Trophoblast cell (in vitro differentiated cells and primary cell): ENCODE data around the gene TRIM15.

Experiments used
- DNase-seq, 2 donors: peaks; one replicate each; pipeline ENCODE4 v3.0.0-alpha.2; 2016
- H2AFZ ChIP-seq: 2 replicates; pipeline ENCODE4 v1.6.1; 2013; ENCODE audit warnings: low read length, moderate library complexity, mild to moderate bottlenecking; ENCODE audit not compliant: insufficient read depth, poor library complexity
- H2AK5ac ChIP-seq: 2 replicates; pipeline ENCODE4 v1.6.1; 2013; ENCODE audit warnings: mild to moderate bottlenecking, low read length
- H2BK120ac ChIP-seq: 2 replicates; pipeline ENCODE4 v1.6.1; 2013; ENCODE audit warnings: low read length, mild to moderate bottlenecking, moderate library complexity; ENCODE audit not compliant: insufficient read depth, poor library complexity
- H2BK12ac ChIP-seq: 2 replicates; pipeline ENCODE4 v1.6.1; 2013; ENCODE audit warnings: mild to moderate bottlenecking, low read length, moderate library complexity
- H2BK5ac ChIP-seq: 2 replicates; pipeline ENCODE4 v1.6.1; 2013; ENCODE audit warnings: low read length, low read depth, moderate library complexity, mild to moderate bottlenecking; ENCODE audit not compliant: poor library complexity
- H3K14ac ChIP-seq: 2 replicates; pipeline ENCODE4 v1.6.1; 2013; ENCODE audit warnings: mild to moderate bottlenecking, low read length
- H3K18ac ChIP-seq: 2 replicates; pipeline ENCODE4 v1.6.1; 2013; ENCODE audit warnings: mild to moderate bottlenecking, low read length
- H3K23ac ChIP-seq: 2 replicates; pipeline ENCODE4 v1.6.1; 2013; ENCODE audit warnings: low read length
- H3K27ac ChIP-seq: 2 replicates; pipeline ENCODE4 v1.5.1; 2013; ENCODE audit warnings: low read depth, mild to moderate bottlenecking, inconsistent platforms, low read length, moderate library complexity
- H3K27me3 ChIP-seq: 2 replicates; pipeline ENCODE4 v1.6.1; 2013; ENCODE audit warnings: inconsistent platforms, mild to moderate bottlenecking, low read length, moderate library complexity; ENCODE audit not compliant: insufficient read depth
- H3K36me3 ChIP-seq, 2 experiments: 1 replicate in 1 of 2; 2 replicates in 1 of 2; pipeline ENCODE4 v1.6.1; 2013; ENCODE audit warnings: low read length in 2 of 2, mild to moderate bottlenecking in 2 of 2, moderate library complexity in 1 of 2; ENCODE audit not compliant: insufficient read depth in 2 of 2, control insufficient read depth in 1 of 2
- H3K4ac ChIP-seq: 2 replicates; pipeline ENCODE4 v1.6.1; 2013; ENCODE audit warnings: low read depth, mild to moderate bottlenecking, low read length, moderate library complexity
- H3K4me1 ChIP-seq, 2 experiments: 1 replicate in 1 of 2; 2 replicates in 1 of 2; pipeline ENCODE4 v1.6.1; 2013; ENCODE audit warnings: low read length in 2 of 2, mild to moderate bottlenecking in 2 of 2, moderate library complexity in 1 of 2; ENCODE audit not compliant: insufficient read depth in 2 of 2, control insufficient read depth in 1 of 2
- H3K4me2 ChIP-seq: 2 replicates; pipeline ENCODE4 v1.6.1; 2013; ENCODE audit warnings: inconsistent platforms, mild to moderate bottlenecking, low read length, moderate library complexity
- H3K4me3 ChIP-seq: 2 replicates; pipeline ENCODE4 v1.5.1; 2013; ENCODE audit warnings: mild to moderate bottlenecking, low read depth, low read length, inconsistent platforms
- H3K79me1 ChIP-seq: one replicate; pipeline ENCODE4 v1.6.1; 2013; ENCODE audit warnings: low read length
- H3K79me2 ChIP-seq: 2 replicates; pipeline ENCODE4 v1.6.1; 2013; ENCODE audit warnings: low read length, mild to moderate bottlenecking; ENCODE audit not compliant: control insufficient read depth, insufficient read depth, poor library complexity
- H3K9ac ChIP-seq: 2 replicates; pipeline ENCODE4 v1.6.1; 2013; ENCODE audit warnings: mild to moderate bottlenecking, low read length
- H3K9me3 ChIP-seq: 2 replicates; pipeline ENCODE4 v1.6.1; 2013; ENCODE audit warnings: low read depth, mild to moderate bottlenecking, control low read depth, inconsistent platforms, low read length; ENCODE audit not compliant: insufficient read depth
- H4K12ac ChIP-seq: 2 replicates; pipeline ENCODE4 v1.6.1; 2013; ENCODE audit warnings: low read depth, mild to moderate bottlenecking, low read length, moderate library complexity
- H4K8ac ChIP-seq: 2 replicates; pipeline ENCODE4 v1.6.1; 2013; ENCODE audit warnings: low read depth, mild to moderate bottlenecking, low read length, moderate library complexity
- H4K91ac ChIP-seq: one replicate; pipeline ENCODE4 v1.6.1; 2013; ENCODE audit warnings: low read depth, mild to moderate bottlenecking, low read length, moderate library complexity
- WGBS: extraction: QIAGEN DNeasy Blood & Tissue Kit; methylation state at CpG from one replicate; pipeline ENCODE4 v1.1.7; 2013; ENCODE audit warnings: missing lambda C conversion rate; ENCODE audit not compliant: insufficient read length, insufficient coverage; ENCODE audit errors: extremely low coverage; 5-methylcytosine and 5-hydroxymethylcytosine counted together

TRIM15 gene

DNA sequence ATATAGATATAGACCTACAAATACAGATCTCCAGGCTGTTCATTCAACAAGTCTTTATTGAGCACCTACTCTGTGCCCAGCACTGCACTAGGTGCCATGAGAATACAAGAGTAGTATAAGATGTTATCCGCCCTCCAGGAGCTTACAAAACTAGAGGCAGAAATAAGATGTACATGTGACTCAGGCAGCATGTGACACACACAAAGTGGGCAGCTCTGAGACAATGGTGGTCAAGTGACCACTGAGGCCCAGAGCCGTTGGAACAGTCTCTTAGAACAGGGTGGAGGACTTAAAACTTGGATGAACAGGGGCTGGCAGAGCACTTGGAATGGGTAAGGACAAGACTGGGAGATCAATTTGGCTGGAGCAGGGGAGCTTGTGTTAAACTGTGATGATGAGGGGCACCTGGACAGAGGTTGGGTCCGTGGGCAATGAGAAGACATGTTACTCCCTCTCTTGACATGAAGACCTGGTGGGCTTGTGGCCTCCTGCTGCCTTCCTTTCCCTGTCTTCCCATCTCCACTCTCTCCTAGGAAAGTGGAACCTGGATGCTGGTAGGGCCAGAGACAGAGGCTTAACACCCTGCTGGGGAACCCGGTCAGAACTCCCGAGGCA is 21.2 kb downstream of the TRIM15 start:
- Histone ChIP-seq H4K8ac (no peak overlapping the region), H3K9ac (no peak overlapping the region), H2BK12ac (no peak overlapping the region), H3K18ac (no peak overlapping the region), H3K27me3 (no peaks in the 10 kb centered on the region), H3K36me3 (peaks cover 24 to 35% of the 10 kb centered on the region in 2 experiments), H3K14ac (no peak overlapping the region), H4K91ac (no peak overlapping the region), H3K23ac (no peak overlapping the region), H2AFZ (no peak overlapping the region), H3K79me1 (no peaks in the 10 kb centered on the region), H3K27ac (no peak overlapping the region), H4K12ac (no peak overlapping the region), H2AK5ac (no peak overlapping the region), H3K4me2 (no peak overlapping the region), H3K9me3 (peaks cover 2% of the 10 kb centered on the region), H3K4me1 (no peaks in the 10 kb centered on the region), H3K4me3 (no peak overlapping the region), H2BK120ac (no peak overlapping the region), H3K4ac (no peak overlapping the region), H2BK5ac (no peak overlapping the region), H3K79me2 (no peaks in the 10 kb centered on the region)
- no peak for DNase-seq
- WGBS = no CpG with 5 or more reads among the region's 5 CpGs

DNA sequence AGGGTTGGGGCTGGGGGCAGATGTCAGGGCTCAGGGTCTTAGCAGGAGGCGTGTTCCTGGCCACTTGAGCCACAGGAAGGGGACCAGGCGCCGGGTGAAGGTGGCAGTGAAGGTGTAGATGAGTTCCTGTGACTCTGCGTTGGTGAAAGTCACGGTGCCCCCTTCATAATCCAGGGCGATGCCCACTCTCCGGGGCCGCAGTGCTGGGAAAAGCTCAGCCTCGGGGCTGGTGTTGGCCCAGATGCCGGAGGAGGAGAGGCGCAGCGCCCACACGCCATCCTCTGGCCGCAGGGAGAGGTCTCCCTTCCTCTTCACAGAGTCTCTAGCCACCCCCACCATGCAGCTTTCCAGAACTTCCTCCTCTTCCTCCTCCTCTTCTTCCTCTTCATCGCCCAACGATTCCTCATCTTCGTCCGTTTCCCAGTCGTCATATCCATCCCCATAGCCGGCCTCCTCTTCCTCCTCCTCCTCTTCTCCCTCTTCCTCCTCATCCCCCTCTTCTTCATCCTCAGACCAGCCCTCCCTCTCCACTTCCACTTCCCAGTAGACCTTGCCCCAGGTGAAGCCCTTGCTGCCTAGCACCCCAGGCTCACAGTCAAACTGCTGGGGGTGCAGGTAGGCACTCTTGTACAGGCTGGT is 22.6 kb downstream of the TRIM15 start:
- Histone ChIP-seq H4K91ac (no peak overlapping the region), H3K79me2 (no peaks in the 10 kb centered on the region), H4K12ac (no peak overlapping the region), H3K27me3 (no peaks in the 10 kb centered on the region), H3K14ac (no peak overlapping the region), H3K27ac (no peak overlapping the region), H2AK5ac (no peak overlapping the region), H3K4me3 (no peak overlapping the region), H2BK5ac (no peak overlapping the region), H2BK12ac (no peak overlapping the region), H3K79me1 (no peaks in the 10 kb centered on the region), H3K4me2 (no peak overlapping the region), H2BK120ac (no peak overlapping the region), H2AFZ (no peak overlapping the region), H4K8ac (no peak overlapping the region), H3K36me3 (peaks cover 32 to 49% of the 10 kb centered on the region in 2 experiments), H3K4ac (no peak overlapping the region), H3K9ac (no peak overlapping the region), H3K23ac (no peak overlapping the region), H3K9me3 (peaks cover 2% of the 10 kb centered on the region), H3K4me1 (no peaks in the 10 kb centered on the region), H3K18ac (no peak overlapping the region)
- DNase-seq = no peak
- WGBS = 100% methylated on average over 6 of the region's 20 CpGs

DNA sequence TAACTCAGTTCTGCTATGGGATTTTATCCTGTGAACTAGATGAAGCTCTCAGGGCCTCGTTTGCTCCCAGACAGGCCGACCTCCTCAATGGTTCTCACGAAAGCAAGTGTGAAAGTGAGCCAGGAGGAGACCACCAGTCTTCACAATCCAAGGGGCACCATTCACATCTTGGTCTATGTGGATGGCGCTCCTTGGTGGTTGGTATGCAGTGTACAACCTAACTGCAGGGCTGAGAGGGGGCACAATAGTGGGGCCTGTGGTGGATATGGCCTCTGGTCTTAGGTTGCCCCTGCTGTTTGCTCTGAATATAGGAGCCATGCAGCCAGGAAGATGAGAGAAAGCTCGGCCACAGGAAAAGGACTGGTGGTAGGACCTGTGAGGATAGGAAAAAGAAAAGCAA is 25.2 kb downstream of the TRIM15 start:
- Histone ChIP-seq H3K4me2 (no peak overlapping the region), H2BK12ac (no peak overlapping the region), H3K27me3 (no peaks in the 10 kb centered on the region), H4K8ac (no peak overlapping the region), H3K79me2 (no peaks in the 10 kb centered on the region), H3K4ac (no peak overlapping the region), H3K18ac (no peak overlapping the region), H3K4me3 (no peak overlapping the region), H4K91ac (no peak overlapping the region), H3K9me3 (peaks cover 2% of the 10 kb centered on the region), H3K36me3 (peaks cover 38 to 58% of the 10 kb centered on the region in 2 experiments), H3K23ac (no peak overlapping the region), H4K12ac (no peak overlapping the region), H3K14ac (no peak overlapping the region), H3K27ac (no peak overlapping the region), H3K79me1 (no peaks in the 10 kb centered on the region), H2AK5ac (no peak overlapping the region), H3K4me1 (no peaks in the 10 kb centered on the region), H2BK120ac (no peak overlapping the region), H2BK5ac (no peak overlapping the region), H3K9ac (no peak overlapping the region), H2AFZ (no peak overlapping the region)
- no peak for DNase-seq
- no CpG with 5 or more reads among the region's 5 CpGs for WGBS

DNA sequence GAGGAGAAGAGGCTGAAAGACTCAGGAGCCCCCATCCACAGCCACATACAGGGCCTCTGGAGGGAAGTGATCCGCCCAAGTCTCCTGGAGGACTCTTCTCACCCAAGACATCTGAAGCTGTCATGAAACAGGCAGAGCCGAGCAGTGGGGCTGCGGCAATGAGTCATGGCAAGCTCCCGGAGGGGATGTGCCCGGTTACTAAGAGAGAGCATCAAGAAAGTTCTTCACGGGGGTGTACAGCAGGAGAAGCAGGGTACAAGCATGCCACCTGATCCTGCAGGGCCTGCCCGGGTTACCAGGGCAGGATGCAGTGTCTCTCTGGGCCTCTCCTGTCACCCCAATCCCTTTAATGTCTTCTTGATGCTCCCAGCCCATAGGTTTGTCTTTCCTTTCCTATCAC is 28.7 kb downstream of the TRIM15 start:
- H3K79me1 ChIP-seq = no peaks in the 10 kb centered on the region
- no peak overlapping the region for H2BK12ac ChIP-seq
- no peaks in the 10 kb centered on the region for H3K27me3 ChIP-seq
- H3K27ac ChIP-seq = no peak overlapping the region
- H3K9me3 ChIP-seq = peaks cover 1% of the 10 kb centered on the region
- DNase-seq = no peak
- no peaks in the 10 kb centered on the region for H3K79me2 ChIP-seq
- no peaks in the 10 kb centered on the region for H3K4me1 ChIP-seq
- no peak overlapping the region for H4K91ac ChIP-seq
- no peak overlapping the region for H3K18ac ChIP-seq
- H3K9ac ChIP-seq = no peak overlapping the region
- peaks cover 38 to 57% of the 10 kb centered on the region in 2 experiments for H3K36me3 ChIP-seq
- WGBS = no CpG with 5 or more reads among the region's 7 CpGs
- no peak overlapping the region for H2BK120ac ChIP-seq
- no peak overlapping the region for H2AFZ ChIP-seq
- H4K12ac ChIP-seq = no peak overlapping the region
- H3K4ac ChIP-seq = no peak overlapping the region
- no peak overlapping the region for H3K4me3 ChIP-seq
- no peak overlapping the region for H3K4me2 ChIP-seq
- no peak overlapping the region for H3K23ac ChIP-seq
- H4K8ac ChIP-seq = no peak overlapping the region
- H3K14ac ChIP-seq = no peak overlapping the region
- H2AK5ac ChIP-seq = no peak overlapping the region
- no peak overlapping the region for H2BK5ac ChIP-seq
